Measurements from ENCODE around the gene ABCA2. TPM values are rescaled to one million over a fixed set of nuclear protein-coding genes. Genes with fewer than 3 reads are reported as not detected.
A peak's percentile ranks its signal among the peaks of the same experiment; 100 is the strongest.

The ABCA2 gene
- total and polyA plus RNA-seq, 4 donors = 13.4 to 39.0 (median 16.5) TPM

GRCh38 chr9:136994888-136995230 lies 33.2 kb downstream of the ABCA2 start:
- ATAC-seq (ENCODE audit: insufficient read depth, low FRiP score) (no peak), DNase-seq (peak in 1 of 3 donors; percentile 33)
- Histone ChIP-seq H3K27me3 (ENCODE audit: control insufficient read depth in 3 of 3, insufficient read depth in 3 of 3, low read length in 2 of 3) (no peaks in the 10 kb centered on the region), H3K4me1 (ENCODE audit: control insufficient read depth in 5 of 5, insufficient read depth in 5 of 5, low read length in 5 of 5) (peaks cover 0 to 37% (median 15%) of the 10 kb centered on the region in 5 donors), H3K4me3 (no peak overlapping the region), H3K9me3 (ENCODE audit: control insufficient read depth in 4 of 4, insufficient read depth in 3 of 4, low read length in 3 of 4) (no peaks in the 10 kb centered on the region), H3K27ac (ENCODE audit: low read depth in 1 of 2, low read length in 1 of 2) (no peak overlapping the region), H3K36me3 (ENCODE audit: control insufficient read depth in 4 of 4, insufficient read depth in 4 of 4, low read length in 4 of 4) (peaks cover 0 to 13% (median 0%) of the 10 kb centered on the region in 4 donors), H3K9ac (ENCODE audit: insufficient read depth in 1 of 2, low read length in 2 of 2) (no peak overlapping the region)
- WGBS, 2 donors = 17 to 60% methylated on average over 31 to 40 of the region's 40 CpGs
- TF ChIP-seq, protein P1, sequence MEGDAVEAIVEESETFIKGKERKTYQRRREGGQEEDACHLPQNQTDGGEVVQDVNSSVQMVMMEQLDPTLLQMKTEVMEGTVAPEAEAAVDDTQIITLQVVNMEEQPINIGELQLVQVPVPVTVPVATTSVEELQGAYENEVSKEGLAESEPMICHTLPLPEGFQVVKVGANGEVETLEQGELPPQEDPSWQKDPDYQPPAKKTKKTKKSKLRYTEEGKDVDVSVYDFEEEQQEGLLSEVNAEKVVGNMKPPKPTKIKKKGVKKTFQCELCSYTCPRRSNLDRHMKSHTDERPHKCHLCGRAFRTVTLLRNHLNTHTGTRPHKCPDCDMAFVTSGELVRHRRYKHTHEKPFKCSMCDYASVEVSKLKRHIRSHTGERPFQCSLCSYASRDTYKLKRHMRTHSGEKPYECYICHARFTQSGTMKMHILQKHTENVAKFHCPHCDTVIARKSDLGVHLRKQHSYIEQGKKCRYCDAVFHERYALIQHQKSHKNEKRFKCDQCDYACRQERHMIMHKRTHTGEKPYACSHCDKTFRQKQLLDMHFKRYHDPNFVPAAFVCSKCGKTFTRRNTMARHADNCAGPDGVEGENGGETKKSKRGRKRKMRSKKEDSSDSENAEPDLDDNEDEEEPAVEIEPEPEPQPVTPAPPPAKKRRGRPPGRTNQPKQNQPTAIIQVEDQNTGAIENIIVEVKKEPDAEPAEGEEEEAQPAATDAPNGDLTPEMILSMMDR (IDR thresholded peaks at IDR 0.05; ENCODE audit: control extremely low read depth, extremely low read depth) = no peak

DNA sequence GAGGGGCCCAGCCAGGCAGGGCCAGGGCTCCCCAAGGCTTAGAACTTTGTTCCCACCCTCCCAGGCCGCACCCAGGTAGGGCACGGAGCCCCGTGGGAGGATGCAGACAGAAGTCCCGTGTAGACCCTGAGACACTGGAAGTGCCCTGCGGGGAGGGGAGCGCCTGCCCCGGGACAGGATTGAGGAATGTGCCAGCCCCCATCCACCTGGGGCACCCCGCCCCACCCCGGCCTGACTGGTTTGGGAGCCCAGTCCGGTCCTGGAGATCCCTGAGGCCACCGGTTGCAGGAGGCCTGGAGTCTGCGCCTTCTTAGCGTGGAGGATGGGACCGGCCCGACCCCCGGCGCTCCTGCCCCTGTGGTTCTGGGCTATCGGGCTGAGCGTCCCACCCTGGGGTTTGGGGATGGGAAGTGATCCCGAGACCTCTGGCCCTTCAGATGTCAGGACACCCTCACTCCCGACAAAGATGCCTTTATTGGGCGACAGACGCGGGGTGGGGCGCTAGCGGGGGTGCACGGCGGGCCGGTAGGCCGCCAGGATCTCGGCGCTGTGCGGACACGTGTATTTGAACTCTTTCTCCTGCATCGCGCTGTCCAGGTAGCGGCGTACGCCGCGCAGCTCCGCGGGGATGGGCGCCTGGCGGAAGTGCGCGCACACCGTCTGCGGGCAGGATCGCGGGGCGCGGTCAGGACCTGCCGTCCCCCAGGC lies 33.7 kb downstream of the ABCA2 start:
- Histone ChIP-seq H3K4me1 (ENCODE audit: control insufficient read depth in 5 of 5, insufficient read depth in 5 of 5, low read length in 5 of 5) (peaks cover 0 to 37% (median 15%) of the 10 kb centered on the region in 5 donors), H3K27me3 (ENCODE audit: control insufficient read depth in 3 of 3, insufficient read depth in 3 of 3, low read length in 2 of 3) (no peaks in the 10 kb centered on the region), H3K27ac (ENCODE audit: low read depth in 1 of 2, low read length in 1 of 2) (no peak overlapping the region), H3K36me3 (ENCODE audit: control insufficient read depth in 4 of 4, insufficient read depth in 4 of 4, low read length in 4 of 4) (peaks cover 0 to 13% (median 0%) of the 10 kb centered on the region in 4 donors), H3K9me3 (ENCODE audit: control insufficient read depth in 4 of 4, insufficient read depth in 3 of 4, low read length in 3 of 4) (no peaks in the 10 kb centered on the region), H3K4me3 (no peak overlapping the region), H3K9ac (ENCODE audit: insufficient read depth in 1 of 2, low read length in 2 of 2) (no peak overlapping the region)
- WGBS, 2 donors = 71 to 75% methylated on average over 54 of the region's 54 CpGs
- TF ChIP-seq, protein P1 (IDR thresholded peaks at IDR 0.05; ENCODE audit: control extremely low read depth, extremely low read depth) = no peak
- ATAC-seq (ENCODE audit: insufficient read depth, low FRiP score) (no peak), DNase-seq (no peak)

- Histone ChIP-seq H3K27ac (ENCODE audit: low read depth in 1 of 2, low read length in 1 of 2) (peak overlapping the region; percentile 34 to 81), H3K4me3 (peak overlapping the region; percentile 66), H3K4me1 (ENCODE audit: control insufficient read depth in 5 of 5, insufficient read depth in 5 of 5, low read length in 5 of 5) (peaks cover 0 to 37% (median 15%) of the 10 kb centered on the region in 5 donors), H3K36me3 (ENCODE audit: control insufficient read depth in 4 of 4, insufficient read depth in 4 of 4, low read length in 4 of 4) (peaks cover 0 to 13% (median 0%) of the 10 kb centered on the region in 4 donors), H3K9me3 (ENCODE audit: control insufficient read depth in 4 of 4, insufficient read depth in 3 of 4, low read length in 3 of 4) (no peaks in the 10 kb centered on the region), H3K9ac (ENCODE audit: insufficient read depth in 1 of 2, low read length in 2 of 2) (no peak overlapping the region), H3K27me3 (ENCODE audit: control insufficient read depth in 3 of 3, insufficient read depth in 3 of 3, low read length in 2 of 3) (no peaks in the 10 kb centered on the region)
- ATAC-seq (ENCODE audit: insufficient read depth, low FRiP score) = no peak
- 41 to 45% methylated on average over 17 to 18 of the region's 18 CpGs for WGBS, 2 donors
- DNase-seq = no peak
- TF ChIP-seq, protein P1 (IDR thresholded peaks at IDR 0.05; ENCODE audit: control extremely low read depth, extremely low read depth) = no peak
These were observed 35.1 kb downstream of the ABCA2 start for GRCh38 chr9:136992819-136993369.
